ENCODE data around the gene GPX4. TPM values are rescaled to one million over a fixed set of nuclear protein-coding genes. Genes with fewer than 3 reads are reported as not detected.

The GPX4 gene
- polyA plus RNA-seq, 1 donor from 2014 or later, result 713 TPM

DNA sequence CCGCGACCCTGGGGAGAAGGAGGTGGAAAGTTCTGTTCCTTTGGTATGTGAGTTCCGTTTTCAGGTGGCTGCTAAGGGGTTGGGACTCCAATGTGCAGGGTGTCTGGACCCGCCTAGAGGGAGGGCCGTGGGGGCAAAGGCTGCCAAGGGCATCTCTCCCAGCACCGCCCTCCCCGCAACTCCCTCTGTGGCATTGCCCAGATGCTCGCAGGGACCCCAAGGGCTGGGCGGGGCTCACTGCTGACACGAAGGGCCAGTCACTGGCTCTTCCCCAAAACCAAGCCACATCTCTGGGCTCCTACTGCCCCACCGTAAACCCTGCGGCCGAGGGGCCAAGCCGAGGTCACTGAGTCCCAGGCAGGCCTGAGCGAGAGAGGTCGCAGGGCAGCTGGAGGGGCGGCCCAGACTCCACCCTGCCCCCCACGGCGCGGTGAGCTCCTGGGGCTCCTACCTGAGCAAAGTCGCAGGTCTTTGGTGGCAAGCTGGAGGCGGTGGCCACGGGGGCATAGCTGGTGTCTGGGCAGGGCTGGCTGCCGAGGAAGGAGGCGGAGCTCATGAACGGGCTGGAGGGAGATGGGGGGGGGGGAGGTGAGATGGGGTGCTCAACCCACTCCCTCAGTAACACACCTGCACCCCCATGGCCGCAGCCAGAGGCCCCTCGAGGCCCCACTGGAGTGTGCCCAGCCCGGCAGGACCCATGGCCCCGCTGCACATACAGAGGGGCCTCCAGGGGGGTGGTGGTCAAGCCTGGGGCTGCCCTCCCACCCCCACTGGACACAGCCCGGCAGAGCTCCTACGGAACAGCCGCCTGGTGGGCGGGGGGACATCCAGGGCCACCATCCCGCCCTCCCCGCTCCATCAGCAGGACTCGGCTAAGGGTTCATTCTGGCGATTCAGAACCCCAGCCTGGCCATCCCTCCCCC lies 43.3 kb downstream of the GPX4 start:
- no peak overlapping the region for H3K9ac ChIP-seq (ENCODE audit: low read length)
- H3K27me3 ChIP-seq (ENCODE audit: insufficient read depth, low read depth, low read length), result no peaks in the 10 kb centered on the region
- no peak overlapping the region for H3K4me2 ChIP-seq (ENCODE audit: low read length)
- H3K36me3 ChIP-seq (ENCODE audit: insufficient read depth, low read length), result no peaks in the 10 kb centered on the region
- no peak for TF ChIP-seq RAD21 (conservative IDR thresholded peaks at IDR 0.05)
- TF ChIP-seq, protein P1, sequence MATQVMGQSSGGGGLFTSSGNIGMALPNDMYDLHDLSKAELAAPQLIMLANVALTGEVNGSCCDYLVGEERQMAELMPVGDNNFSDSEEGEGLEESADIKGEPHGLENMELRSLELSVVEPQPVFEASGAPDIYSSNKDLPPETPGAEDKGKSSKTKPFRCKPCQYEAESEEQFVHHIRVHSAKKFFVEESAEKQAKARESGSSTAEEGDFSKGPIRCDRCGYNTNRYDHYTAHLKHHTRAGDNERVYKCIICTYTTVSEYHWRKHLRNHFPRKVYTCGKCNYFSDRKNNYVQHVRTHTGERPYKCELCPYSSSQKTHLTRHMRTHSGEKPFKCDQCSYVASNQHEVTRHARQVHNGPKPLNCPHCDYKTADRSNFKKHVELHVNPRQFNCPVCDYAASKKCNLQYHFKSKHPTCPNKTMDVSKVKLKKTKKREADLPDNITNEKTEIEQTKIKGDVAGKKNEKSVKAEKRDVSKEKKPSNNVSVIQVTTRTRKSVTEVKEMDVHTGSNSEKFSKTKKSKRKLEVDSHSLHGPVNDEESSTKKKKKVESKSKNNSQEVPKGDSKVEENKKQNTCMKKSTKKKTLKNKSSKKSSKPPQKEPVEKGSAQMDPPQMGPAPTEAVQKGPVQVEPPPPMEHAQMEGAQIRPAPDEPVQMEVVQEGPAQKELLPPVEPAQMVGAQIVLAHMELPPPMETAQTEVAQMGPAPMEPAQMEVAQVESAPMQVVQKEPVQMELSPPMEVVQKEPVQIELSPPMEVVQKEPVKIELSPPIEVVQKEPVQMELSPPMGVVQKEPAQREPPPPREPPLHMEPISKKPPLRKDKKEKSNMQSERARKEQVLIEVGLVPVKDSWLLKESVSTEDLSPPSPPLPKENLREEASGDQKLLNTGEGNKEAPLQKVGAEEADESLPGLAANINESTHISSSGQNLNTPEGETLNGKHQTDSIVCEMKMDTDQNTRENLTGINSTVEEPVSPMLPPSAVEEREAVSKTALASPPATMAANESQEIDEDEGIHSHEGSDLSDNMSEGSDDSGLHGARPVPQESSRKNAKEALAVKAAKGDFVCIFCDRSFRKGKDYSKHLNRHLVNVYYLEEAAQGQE (IDR thresholded peaks at IDR 0.05; ENCODE audit: borderline replicate concordance), result no peak
- TF ChIP-seq EZH2 (IDR thresholded peaks at IDR 0.05; ENCODE audit: borderline replicate concordance, insufficient read depth, low read length, poor library complexity, severe bottlenecking), result no peak
- no peak for TF ChIP-seq POLR2AphosphoS5 (IDR thresholded peaks at IDR 0.05)
- no peak for TF ChIP-seq MXI1 (conservative IDR thresholded peaks at IDR 0.05; ENCODE audit: poor library complexity, severe bottlenecking)
- TF ChIP-seq EP300 (conservative IDR thresholded peaks at IDR 0.05; ENCODE audit: poor library complexity, severe bottlenecking), result no peak
- no peak for TF ChIP-seq TAF1 (IDR thresholded peaks at IDR 0.05; ENCODE audit: low read depth)
- TF ChIP-seq, protein P2, sequence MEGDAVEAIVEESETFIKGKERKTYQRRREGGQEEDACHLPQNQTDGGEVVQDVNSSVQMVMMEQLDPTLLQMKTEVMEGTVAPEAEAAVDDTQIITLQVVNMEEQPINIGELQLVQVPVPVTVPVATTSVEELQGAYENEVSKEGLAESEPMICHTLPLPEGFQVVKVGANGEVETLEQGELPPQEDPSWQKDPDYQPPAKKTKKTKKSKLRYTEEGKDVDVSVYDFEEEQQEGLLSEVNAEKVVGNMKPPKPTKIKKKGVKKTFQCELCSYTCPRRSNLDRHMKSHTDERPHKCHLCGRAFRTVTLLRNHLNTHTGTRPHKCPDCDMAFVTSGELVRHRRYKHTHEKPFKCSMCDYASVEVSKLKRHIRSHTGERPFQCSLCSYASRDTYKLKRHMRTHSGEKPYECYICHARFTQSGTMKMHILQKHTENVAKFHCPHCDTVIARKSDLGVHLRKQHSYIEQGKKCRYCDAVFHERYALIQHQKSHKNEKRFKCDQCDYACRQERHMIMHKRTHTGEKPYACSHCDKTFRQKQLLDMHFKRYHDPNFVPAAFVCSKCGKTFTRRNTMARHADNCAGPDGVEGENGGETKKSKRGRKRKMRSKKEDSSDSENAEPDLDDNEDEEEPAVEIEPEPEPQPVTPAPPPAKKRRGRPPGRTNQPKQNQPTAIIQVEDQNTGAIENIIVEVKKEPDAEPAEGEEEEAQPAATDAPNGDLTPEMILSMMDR (IDR thresholded peaks at IDR 0.05; ENCODE audit: poor library complexity, severe bottlenecking), result no peak
- no peak for TF ChIP-seq SMC3 (conservative IDR thresholded peaks at IDR 0.05; ENCODE audit: poor library complexity)
- H3K9me2 ChIP-seq (ENCODE audit: insufficient read depth, low read length), result no peaks in the 10 kb centered on the region
- no peak overlapping the region for H2AFZ ChIP-seq (ENCODE audit: low read depth, low read length)
- no peaks in the 10 kb centered on the region for H3F3A ChIP-seq (ENCODE audit: insufficient read depth, low read length, poor library complexity, severe bottlenecking)
- no peaks in the 10 kb centered on the region for H3K9me3 ChIP-seq (ENCODE audit: low read length)
- H3K4me3 ChIP-seq (ENCODE audit: low read length), result no peak overlapping the region
- no peaks in the 10 kb centered on the region for H4K20me1 ChIP-seq (ENCODE audit: insufficient read depth)
- H3K79me2 ChIP-seq (replicated peaks; ENCODE audit: insufficient read depth, low read length), result no peaks in the 10 kb centered on the region
- no peak overlapping the region for H3K27ac ChIP-seq (ENCODE audit: low read length)

DNA sequence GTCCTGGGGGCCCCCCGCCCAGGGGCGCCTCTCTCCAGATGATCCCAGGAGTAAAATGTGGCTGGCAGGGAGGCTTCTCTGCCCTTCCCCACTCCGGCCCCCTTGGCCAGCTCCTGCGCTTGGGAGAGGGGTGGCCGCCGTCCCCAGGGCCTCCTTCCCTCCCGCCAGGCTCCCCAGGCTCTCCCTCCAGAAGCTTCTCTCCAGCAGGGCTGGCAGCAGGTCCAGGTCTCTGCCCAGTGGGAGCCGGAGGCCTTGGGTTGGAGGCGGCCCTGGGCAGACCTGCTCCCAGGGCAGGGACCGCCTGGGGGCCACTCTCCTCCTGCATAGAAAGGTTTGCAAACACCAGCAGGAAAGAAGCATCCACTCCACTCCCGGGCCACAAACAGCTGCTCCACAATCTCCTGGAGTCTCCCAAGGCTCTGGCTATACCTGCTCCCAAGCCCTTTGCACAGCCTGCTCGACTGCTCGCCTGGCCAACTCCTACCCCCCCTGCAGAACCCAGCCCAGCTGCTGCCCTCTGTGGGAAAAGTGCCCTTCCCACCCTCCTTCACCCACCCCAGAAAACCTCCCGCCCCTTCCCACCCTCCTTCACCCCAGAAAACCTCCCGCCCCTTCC lies 44.2 kb downstream of the GPX4 start:
- no peaks in the 10 kb centered on the region for H3K27me3 ChIP-seq (ENCODE audit: insufficient read depth, low read depth, low read length)
- TF ChIP-seq POLR2AphosphoS5 (IDR thresholded peaks at IDR 0.05) (no peak), RAD21 (conservative IDR thresholded peaks at IDR 0.05) (no peak), TAF1 (IDR thresholded peaks at IDR 0.05; ENCODE audit: low read depth) (no peak)
- no peaks in the 10 kb centered on the region for H3K9me2 ChIP-seq (ENCODE audit: insufficient read depth, low read length)
- no peak overlapping the region for H3K9ac ChIP-seq (ENCODE audit: low read length)
- no peak overlapping the region for H3K4me3 ChIP-seq (ENCODE audit: low read length)
- no peaks in the 10 kb centered on the region for H3F3A ChIP-seq (ENCODE audit: insufficient read depth, low read length, poor library complexity, severe bottlenecking)
- H3K79me2 ChIP-seq (replicated peaks; ENCODE audit: insufficient read depth, low read length), result no peaks in the 10 kb centered on the region
- no peak overlapping the region for H3K27ac ChIP-seq (ENCODE audit: low read length)
- H4K20me1 ChIP-seq (ENCODE audit: insufficient read depth), result no peaks in the 10 kb centered on the region
- H3K36me3 ChIP-seq (ENCODE audit: insufficient read depth, low read length), result no peaks in the 10 kb centered on the region
- no peaks in the 10 kb centered on the region for H3K9me3 ChIP-seq (ENCODE audit: low read length)
- H2AFZ ChIP-seq (ENCODE audit: low read depth, low read length), result no peak overlapping the region
- H3K4me2 ChIP-seq (ENCODE audit: low read length), result no peak overlapping the region
